ENCODE results near the gene ITGB3. TPM values are rescaled to one million over a fixed set of nuclear protein-coding genes. Genes with fewer than 3 reads are reported as not detected.
"Not testable (repeated sequence)": the region's sequence is repeated elsewhere in the genome, so short reads cannot be mapped to it uniquely, and the experiment has no call there.

Gene ITGB3
- total and polyA plus RNA-seq, 8 donors, result 9.4 to 12.0 (median 10.6) TPM

DNA sequence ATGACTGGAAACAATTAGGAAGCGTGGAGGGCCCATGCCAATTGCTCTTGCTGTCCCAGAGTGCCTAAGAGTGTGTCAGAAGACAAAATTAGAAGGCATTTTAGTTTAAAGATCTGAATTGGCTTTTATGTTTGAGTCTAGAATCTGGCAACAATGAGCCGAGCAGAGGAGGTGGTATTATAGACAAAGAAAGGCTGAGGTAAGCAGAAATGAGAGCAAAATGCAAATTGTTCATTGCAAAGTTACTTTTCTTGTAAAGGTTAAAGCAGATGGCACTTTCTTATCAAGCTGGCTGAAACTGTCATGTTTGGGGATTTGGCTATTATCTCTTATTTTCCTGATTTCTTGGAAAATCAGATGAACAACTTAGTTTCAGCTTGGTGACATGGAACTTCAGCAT is 41.2 kb upstream of the ITGB3 start:
- intact Hi-C loops (cut with DNase I), result no loop called here
- H3K27me3 ChIP-seq, result no peaks in the 10 kb centered on the region
- H3K4me1 ChIP-seq, result peaks cover 0 to 3% of the 10 kb centered on the region in 2 donors
- ATAC-seq (no peak), DNase-seq (no peak)
- TF ChIP-seq, protein P1, sequence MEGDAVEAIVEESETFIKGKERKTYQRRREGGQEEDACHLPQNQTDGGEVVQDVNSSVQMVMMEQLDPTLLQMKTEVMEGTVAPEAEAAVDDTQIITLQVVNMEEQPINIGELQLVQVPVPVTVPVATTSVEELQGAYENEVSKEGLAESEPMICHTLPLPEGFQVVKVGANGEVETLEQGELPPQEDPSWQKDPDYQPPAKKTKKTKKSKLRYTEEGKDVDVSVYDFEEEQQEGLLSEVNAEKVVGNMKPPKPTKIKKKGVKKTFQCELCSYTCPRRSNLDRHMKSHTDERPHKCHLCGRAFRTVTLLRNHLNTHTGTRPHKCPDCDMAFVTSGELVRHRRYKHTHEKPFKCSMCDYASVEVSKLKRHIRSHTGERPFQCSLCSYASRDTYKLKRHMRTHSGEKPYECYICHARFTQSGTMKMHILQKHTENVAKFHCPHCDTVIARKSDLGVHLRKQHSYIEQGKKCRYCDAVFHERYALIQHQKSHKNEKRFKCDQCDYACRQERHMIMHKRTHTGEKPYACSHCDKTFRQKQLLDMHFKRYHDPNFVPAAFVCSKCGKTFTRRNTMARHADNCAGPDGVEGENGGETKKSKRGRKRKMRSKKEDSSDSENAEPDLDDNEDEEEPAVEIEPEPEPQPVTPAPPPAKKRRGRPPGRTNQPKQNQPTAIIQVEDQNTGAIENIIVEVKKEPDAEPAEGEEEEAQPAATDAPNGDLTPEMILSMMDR (IDR thresholded peaks at IDR 0.05), result no peak
- no peak overlapping the region for H3K4me3 ChIP-seq
- no peaks in the 10 kb centered on the region for H3K9me3 ChIP-seq
- H3K27ac ChIP-seq, result no peak overlapping the region
- no peaks in the 10 kb centered on the region for H3K36me3 ChIP-seq

- Histone ChIP-seq H3K9me3 (no peaks in the 10 kb centered on the region), H3K27me3 (no peaks in the 10 kb centered on the region), H3K27ac (no peak overlapping the region), H3K4me3 (no peak overlapping the region), H3K36me3 (no peaks in the 10 kb centered on the region), H3K4me1 (peaks cover 0 to 3% of the 10 kb centered on the region in 2 donors)
- DNase-seq (no peak), ATAC-seq (no peak)
- intact Hi-C loops (cut with DNase I), result no loop called here
- TF ChIP-seq, protein P1 (IDR thresholded peaks at IDR 0.05), result no peak
Observed at GRCh38 chr17:47213540-47213939, 40.1 kb upstream of the ITGB3 start.

DNA sequence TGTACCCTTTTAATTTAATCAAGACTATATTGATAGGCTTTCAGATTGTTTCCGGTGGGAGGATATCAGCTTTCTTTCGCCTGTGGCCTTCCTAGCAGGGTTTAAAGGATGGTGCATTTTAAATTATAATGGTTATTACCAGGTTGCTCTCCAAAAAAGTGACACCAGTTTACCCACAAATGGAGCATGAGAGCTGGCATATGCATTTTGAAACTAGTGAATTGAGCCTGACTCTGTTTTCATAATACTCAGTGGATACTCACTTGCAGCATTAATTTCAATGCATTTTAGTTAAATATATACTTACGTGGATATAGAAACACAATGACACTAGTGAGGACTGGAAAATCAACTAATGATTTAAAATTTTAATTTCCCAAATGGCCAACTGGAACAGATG is 38.7 kb upstream of the ITGB3 start:
- peaks cover 0 to 3% of the 10 kb centered on the region in 2 donors for H3K4me1 ChIP-seq
- TF ChIP-seq, protein P1 (IDR thresholded peaks at IDR 0.05), result no peak
- DNase-seq, result no peak
- no peak for ATAC-seq
- H3K36me3 ChIP-seq, result no peaks in the 10 kb centered on the region
- H3K27me3 ChIP-seq, result no peaks in the 10 kb centered on the region
- no peaks in the 10 kb centered on the region for H3K9me3 ChIP-seq
- intact Hi-C loops (cut with DNase I), result no loop called here
- no peak overlapping the region for H3K4me3 ChIP-seq
- H3K27ac ChIP-seq, result no peak overlapping the region

DNA sequence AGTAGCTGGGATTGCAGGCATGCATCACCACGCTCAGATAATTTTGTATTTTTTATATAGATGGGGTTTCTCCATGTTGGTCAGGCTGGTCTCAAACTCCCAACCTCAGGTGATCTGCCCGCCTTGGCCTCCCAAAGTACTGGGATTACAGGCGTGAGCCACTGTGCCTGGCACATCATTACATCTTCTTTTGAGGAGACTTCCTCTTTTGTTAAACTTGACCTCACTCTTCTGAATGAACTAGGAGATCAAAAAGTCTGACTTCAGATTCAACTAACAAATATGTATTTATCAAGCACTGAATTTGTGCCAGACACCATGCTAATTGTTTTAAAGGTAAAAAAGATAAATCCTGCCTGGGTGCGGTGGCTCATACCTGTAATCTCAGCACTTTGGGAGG is 36.8 kb upstream of the ITGB3 start:
- DNase-seq; intact Hi-C loops (cut with DNase I); ATAC-seq; H3K36me3 ChIP-seq; H3K27ac ChIP-seq; H3K4me1 ChIP-seq; H3K27me3 ChIP-seq; H3K9me3 ChIP-seq; H3K4me3 ChIP-seq: not testable (repeated sequence)

DNA sequence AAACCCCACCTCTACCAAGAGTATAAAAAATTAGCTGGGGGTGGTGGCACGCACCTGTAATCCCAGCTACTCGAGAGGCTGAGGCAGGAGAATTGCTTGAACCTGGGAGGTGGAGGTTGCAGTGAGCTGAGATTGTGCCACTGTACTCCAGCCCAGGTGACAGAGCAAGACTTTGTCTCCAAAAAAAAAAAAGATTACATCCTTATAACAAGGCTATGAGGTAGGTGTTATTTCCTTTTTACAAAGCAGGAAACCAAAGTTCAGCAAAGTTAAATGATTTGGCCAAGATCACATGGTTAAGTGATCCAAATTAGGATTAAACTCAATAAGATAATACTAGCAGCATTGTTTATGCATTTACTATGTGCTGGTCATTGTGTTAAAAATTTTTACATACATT is 36.3 kb upstream of the ITGB3 start:
- H3K27ac ChIP-seq; intact Hi-C loops (cut with DNase I); H3K36me3 ChIP-seq; ATAC-seq; H3K4me3 ChIP-seq; H3K9me3 ChIP-seq; DNase-seq; H3K27me3 ChIP-seq; H3K4me1 ChIP-seq: not testable (repeated sequence)

DNA sequence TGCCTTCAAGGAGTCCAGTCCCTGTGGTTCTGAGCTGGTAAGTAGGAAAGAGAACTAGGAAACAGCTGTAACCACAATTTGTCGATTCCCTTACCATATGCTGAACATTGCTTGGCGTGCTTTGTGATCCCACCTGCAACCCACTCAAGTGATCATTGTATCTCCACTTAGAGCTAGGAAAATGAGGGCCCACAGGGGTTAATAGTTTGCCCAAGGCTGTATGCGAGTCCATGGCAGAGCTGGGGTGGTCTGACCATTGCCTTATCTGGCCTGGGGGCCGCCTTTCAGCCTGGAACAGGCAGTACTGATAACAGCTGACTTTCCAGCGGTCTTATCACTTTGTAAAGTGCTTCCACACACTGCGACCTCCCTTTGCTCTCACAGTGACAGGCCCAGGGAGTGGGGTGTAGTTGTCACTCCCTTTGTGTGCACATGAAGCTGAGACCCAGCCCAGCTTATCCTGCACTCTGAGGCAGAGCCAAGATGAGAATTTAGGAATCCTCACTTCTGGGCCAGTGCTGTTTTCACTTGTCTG is 34.7 kb upstream of the ITGB3 start:
- intact Hi-C loops (cut with DNase I), result no loop called here
- no peaks in the 10 kb centered on the region for H3K9me3 ChIP-seq
- H3K4me1 ChIP-seq, result peaks cover 0 to 6% of the 10 kb centered on the region in 2 donors
- no peak overlapping the region for H3K27ac ChIP-seq
- TF ChIP-seq, protein P1 (IDR thresholded peaks at IDR 0.05), result no peak
- H3K27me3 ChIP-seq, result no peaks in the 10 kb centered on the region
- no peak for DNase-seq
- no peaks in the 10 kb centered on the region for H3K36me3 ChIP-seq
- no peak for ATAC-seq
- no peak overlapping the region for H3K4me3 ChIP-seq
